HFFc6 (cell line): Measurements from ENCODE around the gene TMOD1. TPM values are rescaled to one million over a fixed set of nuclear protein-coding genes. Genes with fewer than 3 reads are reported as not detected.
A peak's percentile ranks its signal among the peaks of the same experiment; 100 is the strongest.

Source experiments
- DNase-seq: peaks from one replicate; pipeline ENCODE4 v3.0.0-alpha.2; 2018
- H3K27ac Mint-ChIP-seq: 2 replicates; pipeline ENCODE4 v1.8.0; 2020; ENCODE audit warnings: mild to moderate bottlenecking, mixed read lengths
- H3K27me3 Mint-ChIP-seq: 2 replicates; pipeline ENCODE4 v1.8.0; 2021; ENCODE audit warnings: mild to moderate bottlenecking, moderate library complexity, mixed read lengths; ENCODE audit not compliant: insufficient read depth
- H3K36me3 Mint-ChIP-seq: 2 replicates; pipeline ENCODE4 v1.8.0; 2021; ENCODE audit warnings: low read depth, mixed read lengths
- H3K4me1 Mint-ChIP-seq: 2 replicates; pipeline ENCODE4 v1.8.0; 2020; ENCODE audit warnings: low read depth, mixed read lengths
- H3K4me3 Mint-ChIP-seq: 2 replicates; pipeline ENCODE4 v1.8.0; 2020; ENCODE audit warnings: mild to moderate bottlenecking, moderate library complexity, mixed read lengths
- H3K9me3 Mint-ChIP-seq: 2 replicates; pipeline ENCODE4 v1.8.0; 2020; ENCODE audit warnings: mild to moderate bottlenecking, mixed read lengths
- CTCF ChIP-seq: fragments of 200-600 bp; sonication (generic); IDR thresholded peaks from 2 replicates; pipeline ENCODE4 v1.5.0; 2021; ENCODE audit warnings: antibody characterized with exemption, mild to moderate bottlenecking
- total RNA-seq, 6 experiments: library from RNA; stranded (reverse); fragmentation: NEBNext Ultra II Directional; extraction: Animal tissue kit (Norgen Biotek cat#: 25700); gene quantifications; 2 replicates in 1 of 6; 3 replicates in 5 of 6; pipeline ENCODE4 v1.2.3, GENCODE V29; 2021

Gene TMOD1
- total RNA-seq, 6 experiments from 2014 or later = 0.14 to 0.60 (median 0.57) TPM

GRCh38 chr9:97500765-97501176 is 695 bp upstream of the TMOD1 start:
- Mint-ChIP-seq H3K4me3 (peak overlapping the region; percentile 78), H3K4me1 (peaks cover 19% of the 10 kb centered on the region), H3K9me3 (no peaks in the 10 kb centered on the region), H3K27ac (no peak overlapping the region), H3K27me3 (peaks cover 25% of the 10 kb centered on the region), H3K36me3 (no peaks in the 10 kb centered on the region)
- no peak for DNase-seq
- no peak for TF ChIP-seq CTCF

- Mint-ChIP-seq H3K4me1 (peaks cover 19% of the 10 kb centered on the region), H3K36me3 (no peaks in the 10 kb centered on the region), H3K9me3 (no peaks in the 10 kb centered on the region), H3K27ac (no peak overlapping the region), H3K4me3 (peak overlapping the region; percentile 78; the same call in 1 of the 2 replicates), H3K27me3 (peaks cover 25% of the 10 kb centered on the region)
- DNase-seq = no peak
- no peak for TF ChIP-seq CTCF
These were observed 431 bp downstream of the TMOD1 start for GRCh38 chr9:97501972-97502221.

- Mint-ChIP-seq H3K4me3 (peak overlapping the region; percentile 78), H3K4me1 (peaks cover 19% of the 10 kb centered on the region), H3K27ac (no peak overlapping the region), H3K9me3 (no peaks in the 10 kb centered on the region), H3K36me3 (no peaks in the 10 kb centered on the region), H3K27me3 (peaks cover 25% of the 10 kb centered on the region)
- no peak for TF ChIP-seq CTCF
- DNase-seq = no peak
These were observed 937 bp downstream of the TMOD1 start for GRCh38 chr9:97502222-97502983.

GRCh38 chr9:97502984-97503861 is 1.8 kb downstream of the TMOD1 start:
- no peak overlapping the region for H3K27ac Mint-ChIP-seq
- peaks cover 25% of the 10 kb centered on the region for H3K27me3 Mint-ChIP-seq
- peaks cover 19% of the 10 kb centered on the region for H3K4me1 Mint-ChIP-seq

GRCh38 chr9:97503862-97504210 is 2.4 kb downstream of the TMOD1 start:
- no peaks in the 10 kb centered on the region for H3K9me3 Mint-ChIP-seq
- H3K4me1 Mint-ChIP-seq = peaks cover 19% of the 10 kb centered on the region
- no peak for DNase-seq
- no peak for TF ChIP-seq CTCF
- no peak overlapping the region for H3K27ac Mint-ChIP-seq
- H3K4me3 Mint-ChIP-seq = no peak overlapping the region
- H3K36me3 Mint-ChIP-seq = no peaks in the 10 kb centered on the region
- H3K27me3 Mint-ChIP-seq = peaks cover 26% of the 10 kb centered on the region

More at GRCh38 chr9:97502984-97503861, 1.8 kb downstream of the TMOD1 start:
- Mint-ChIP-seq H3K4me3 (peak overlapping the region; percentile 61; the same call in 1 of the 2 replicates), H3K36me3 (no peaks in the 10 kb centered on the region), H3K9me3 (no peaks in the 10 kb centered on the region)
- DNase-seq = no peak
- peak; percentile 29 for TF ChIP-seq CTCF
